Common myeloid progenitor, CD34-positive (primary cell): Measurements from ENCODE around the gene RNF215.

Experiments used
- CTCF ChIA-PET: fragments of 350-600 bp; sonication (Branson Sonifier 250); formaldehyde crosslinking; loops from one replicate; lab custom pipeline; 2021; ENCODE audit warnings: antibody characterized with exemption; lab: Charles Lee
- POLR2A ChIA-PET: fragments of 350-600 bp; sonication (Branson Sonifier 250); formaldehyde crosslinking; loops from one replicate; lab custom pipeline; 2021; ENCODE audit warnings: antibody characterized with exemption; lab: Charles Lee
- DNase-seq, 3 donors: peaks; one replicate each; pipeline versions ENCODE4 v3.0.0 to v3.0.0-alpha.2; 2013
- H3K27ac ChIP-seq, 2 experiments: 1 replicate in 1 of 2; 2 replicates in 1 of 2; pipeline ENCODE4 v1.7.0; 2013; ENCODE audit warnings: inconsistent platforms in 2 of 2, low read length in 2 of 2, mild to moderate bottlenecking in 2 of 2, low read depth in 1 of 2, moderate library complexity in 1 of 2; ENCODE audit not compliant: severe bottlenecking in 2 of 2, insufficient read depth in 1 of 2, poor library complexity in 1 of 2
- H3K27me3 ChIP-seq, 5 experiments: replicated peaks in 2 of 5; 1 replicate in 3 of 5; 2 replicates in 2 of 5; pipeline versions ENCODE4 v1.6.1 to v1.7.0; 2013; ENCODE audit warnings: low read length in 4 of 5, mild to moderate bottlenecking in 2 of 5, moderate library complexity in 2 of 5, inconsistent platforms in 1 of 5; ENCODE audit not compliant: insufficient read depth in 5 of 5, control insufficient read depth in 4 of 5
- H3K36me3 ChIP-seq, 4 experiments: 1 replicate in 2 of 4; 2 replicates in 2 of 4; pipeline versions ENCODE4 v1.6.1 to v1.7.0; 2013; ENCODE audit warnings: low read length in 3 of 4, control low read depth in 1 of 4, mild to moderate bottlenecking in 1 of 4; ENCODE audit not compliant: control insufficient read depth in 4 of 4, insufficient read depth in 4 of 4
- H3K4me1 ChIP-seq, 4 experiments: 1 replicate in 3 of 4; 2 replicates in 1 of 4; pipeline versions ENCODE4 v1.6.1 to v1.7.1; 2013; ENCODE audit warnings: low read length in 3 of 4, mild to moderate bottlenecking in 3 of 4, control low read depth in 1 of 4, inconsistent platforms in 1 of 4, moderate library complexity in 1 of 4; ENCODE audit not compliant: control insufficient read depth in 4 of 4, insufficient read depth in 4 of 4; ENCODE audit errors: control extremely low read depth in 1 of 4
- H3K4me3 ChIP-seq, 7 experiments: 1 replicate in 4 of 7; 2 replicates in 3 of 7; pipeline versions ENCODE4 v1.5.1 to v1.7.0; 2013; ENCODE audit warnings: mild to moderate bottlenecking in 7 of 7, low read length in 6 of 7, moderate library complexity in 6 of 7, inconsistent platforms in 2 of 7, low read depth in 2 of 7, control low read depth in 1 of 7; ENCODE audit not compliant: insufficient read depth in 4 of 7, control insufficient read depth in 1 of 7; ENCODE audit errors: extremely low read depth in 1 of 7
- H3K9me3 ChIP-seq, 5 experiments: 1 replicate in 4 of 5; 2 replicates in 1 of 5; pipeline versions ENCODE4 v1.6.1 to v1.7.1; 2013; ENCODE audit warnings: low read length in 4 of 5, mild to moderate bottlenecking in 2 of 5, inconsistent platforms in 1 of 5, low read depth in 1 of 5, moderate library complexity in 1 of 5; ENCODE audit not compliant: control insufficient read depth in 4 of 5, insufficient read depth in 2 of 5; ENCODE audit errors: control extremely low read depth in 1 of 5
- WGBS: methylation state at CpG from one replicate; pipeline ENCODE4 v1.1.5; 2013; ENCODE audit not compliant: insufficient coverage; 5-methylcytosine and 5-hydroxymethylcytosine counted together

Gene RNF215

GRCh38 chr22:30425616-30426387 is 38.6 kb upstream of the RNF215 start, which contains the start of gene MTFP1:
MTFP1 (plus strand) TSS chr22:30425768; CDS start chr22:30425880, 112 bp downstream.
- ChIA-PET CTCF (interaction anchor here (0.9 to 6.8 kb wide), 5 partner anchors 8 to 277 kb away, joined by 3 to 42 read pairs (median 6); no protein-coding TSS in a partner anchor), POLR2A (no interaction called here)
- WGBS = 3% methylated on average over 51 of the region's 61 CpGs
- peaks cover 0 to 31% (median 1%) of the 10 kb centered on the region in 4 experiments for H3K36me3 ChIP-seq
- H3K4me3 ChIP-seq = peak within 1 kb of the TSS; percentile 33 to 85 (median 75)
- no peaks in the 10 kb centered on the region for H3K9me3 ChIP-seq
- peaks cover 9 to 44% (median 41%) of the 10 kb centered on the region in 4 experiments for H3K4me1 ChIP-seq
- DNase-seq = peak; percentile 44 to 59 (median 51)
- H3K27ac ChIP-seq = peak within 1 kb of the TSS in 1 of 2 experiments; percentile 10
- H3K27me3 ChIP-seq = no peaks in the 10 kb centered on the region

- H3K4me3 ChIP-seq = peak overlapping the region; percentile 33 to 78 (median 75)
- CTCF ChIA-PET = interaction anchor here (0.9 to 6.8 kb wide), 4 partner anchors 9 to 60 kb away, joined by 3 to 42 read pairs (median 6); no protein-coding TSS in a partner anchor
- no peak for DNase-seq
- peaks cover 9 to 44% (median 41%) of the 10 kb centered on the region in 4 experiments for H3K4me1 ChIP-seq
- H3K36me3 ChIP-seq = peaks cover 0 to 35% (median 1%) of the 10 kb centered on the region in 4 experiments
- H3K27me3 ChIP-seq = no peaks in the 10 kb centered on the region
- H3K9me3 ChIP-seq = no peaks in the 10 kb centered on the region
- WGBS = 38% methylated on average over 8 of the region's 9 CpGs
- H3K27ac ChIP-seq = peak overlapping the region in 1 of 2 experiments; percentile 10
- POLR2A ChIA-PET = no interaction called here
These were observed 38.1 kb upstream of the RNF215 start for GRCh38 chr22:30425327-30425615.

DNA sequence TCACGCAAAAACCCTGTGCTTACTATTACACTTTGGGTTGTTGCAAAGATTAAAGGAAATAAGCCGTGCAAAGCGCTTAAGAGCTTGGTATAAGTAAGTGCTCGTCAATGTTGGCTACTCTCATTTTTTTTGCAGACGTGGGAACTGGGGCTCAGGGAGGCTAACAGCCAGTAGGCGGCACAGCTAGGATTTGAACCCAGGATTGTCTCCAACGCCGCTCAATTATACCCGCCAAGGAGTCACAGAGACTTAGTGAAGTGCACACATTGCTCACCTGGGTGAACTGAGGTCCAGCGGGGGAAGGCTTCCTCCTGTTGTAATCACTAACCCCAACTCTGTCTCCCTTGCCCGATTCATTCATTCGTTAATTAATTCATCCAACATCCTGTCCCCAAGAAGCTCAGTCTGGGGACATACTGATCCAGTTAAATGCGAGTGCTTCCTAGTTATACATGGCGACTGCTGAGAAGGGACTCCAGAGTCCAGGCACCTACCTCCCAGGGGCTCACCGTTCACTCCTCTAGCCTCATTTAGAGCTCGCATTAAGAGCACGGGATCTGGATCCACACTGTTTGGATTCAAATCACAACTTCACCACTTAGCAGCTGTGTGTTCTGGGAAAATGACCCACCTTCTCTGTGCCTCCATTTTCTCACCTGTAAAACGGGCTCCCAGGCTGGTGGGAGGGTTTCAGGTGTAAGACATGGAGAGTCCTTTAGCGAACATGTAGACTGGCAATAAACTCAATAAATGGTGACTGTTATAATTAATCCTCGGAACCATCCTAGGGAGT is 37.5 kb upstream of the RNF215 start:
- Histone ChIP-seq H3K4me1 (peaks cover 9 to 44% (median 41%) of the 10 kb centered on the region in 4 experiments), H3K9me3 (no peaks in the 10 kb centered on the region), H3K27me3 (no peaks in the 10 kb centered on the region), H3K27ac (peak overlapping the region in 1 of 2 experiments; percentile 88), H3K36me3 (peaks cover 0 to 35% (median 1%) of the 10 kb centered on the region in 4 experiments), H3K4me3 (peak overlapping the region in 6 of 7 experiments; percentile 62 to 85 (median 77))
- POLR2A ChIA-PET = no interaction called here
- CTCF ChIA-PET = interaction anchor here (0.9 to 6.8 kb wide), 10 partner anchors 9 to 139 kb away, joined by 3 to 42 read pairs (median 4); no protein-coding TSS in a partner anchor
- WGBS = 57% methylated on average over 17 of the region's 20 CpGs
- DNase-seq = no peak

- CTCF ChIA-PET = interaction anchor here (1.0 to 6.8 kb wide), 11 partner anchors 11 to 138 kb away, joined by 3 to 42 read pairs (median 5); partner anchors contain the start of gene SEC14L2
- Histone ChIP-seq H3K4me3 (peak overlapping the region; percentile 54 to 85 (median 75)), H3K4me1 (peaks cover 9 to 44% (median 41%) of the 10 kb centered on the region in 4 experiments), H3K36me3 (peaks cover 0 to 29% (median 1%) of the 10 kb centered on the region in 4 experiments), H3K27ac (peak overlapping the region; percentile 81 to 88), H3K9me3 (no peaks in the 10 kb centered on the region), H3K27me3 (no peaks in the 10 kb centered on the region)
- 1% methylated on average over 29 of the region's 31 CpGs for WGBS
- POLR2A ChIA-PET = interaction anchor here (0.5 to 0.7 kb wide), 2 partner anchors 9 to 110 kb away, joined by 3 read pairs; no protein-coding TSS in a partner anchor
- DNase-seq = peak; percentile 99 to 100 (median 100)
These were observed 36.8 kb upstream of the RNF215 start for GRCh38 chr22:30423959-30424533.

DNA sequence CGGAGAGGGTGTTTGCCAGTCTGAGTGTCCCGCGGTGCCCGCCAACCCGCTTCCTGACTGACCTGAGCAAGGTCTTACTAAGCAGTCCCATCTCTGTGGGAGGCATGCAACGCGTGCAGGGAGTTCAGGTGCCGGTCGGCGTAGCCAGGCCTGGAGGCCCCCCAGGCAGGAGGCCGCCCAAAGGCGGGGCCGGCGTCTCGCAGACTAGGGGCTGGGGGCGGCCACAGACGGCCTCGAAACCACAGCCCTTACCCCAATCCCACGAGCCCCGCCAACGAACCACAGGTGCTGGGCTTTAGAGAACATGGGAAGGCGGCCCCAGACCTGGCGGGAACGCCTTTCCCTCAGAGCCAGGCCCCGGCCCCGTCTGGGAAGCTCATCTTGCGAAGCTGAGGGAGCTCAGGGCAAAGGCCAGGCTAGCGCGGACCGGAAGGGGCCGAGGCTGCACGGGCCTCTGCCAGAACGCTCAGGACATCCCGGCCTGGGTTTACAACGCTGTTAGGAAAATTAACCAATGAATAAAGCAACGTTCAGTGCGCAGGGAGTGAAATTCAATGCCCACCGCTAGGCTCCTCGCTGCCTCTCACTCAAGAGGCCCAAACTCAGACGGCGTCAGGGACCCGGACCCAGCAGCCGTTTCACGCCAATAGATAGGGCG is 36.2 kb upstream of the RNF215 start:
- POLR2A ChIA-PET = interaction anchor here (0.5 to 0.7 kb wide), 2 partner anchors 8 to 109 kb away, joined by 3 read pairs; no protein-coding TSS in a partner anchor

More for the DNA sequence above, 36.2 kb upstream of the RNF215 start:
- Histone ChIP-seq H3K27me3 (no peaks in the 10 kb centered on the region), H3K4me3 (peak overlapping the region; percentile 54 to 85 (median 75)), H3K4me1 (peaks cover 9 to 44% (median 41%) of the 10 kb centered on the region in 4 experiments), H3K27ac (peak overlapping the region; percentile 81 to 88), H3K9me3 (no peaks in the 10 kb centered on the region), H3K36me3 (peaks cover 0 to 29% (median 3%) of the 10 kb centered on the region in 4 experiments)
- DNase-seq = no peak
- 0% methylated on average over 26 of the region's 45 CpGs for WGBS
- CTCF ChIA-PET = interaction anchor here (1.0 to 6.8 kb wide), 11 partner anchors 11 to 137 kb away, joined by 3 to 42 read pairs (median 4); partner anchors contain the start of gene SEC14L2
